Osteoblast (primary cell): Measurements from ENCODE around the gene PTPN14. TPM values are rescaled to one million over a fixed set of nuclear protein-coding genes. Genes with fewer than 3 reads are reported as not detected.

ENCODE experiments used
- DNase-seq: peaks from one replicate; pipeline ENCODE4 v3.0.0; 2011; ENCODE audit warnings: low spot score, mixed read lengths; ENCODE audit not compliant: insufficient read length; ENCODE audit errors: missing footprints
- H2AFZ ChIP-seq: 2 replicates; pipeline ENCODE4 v1.6.0; 2011; ENCODE audit warnings: mild to moderate bottlenecking, low read length
- H3K27ac ChIP-seq: 2 replicates; pipeline ENCODE4 v1.5.1; 2011; ENCODE audit warnings: mild to moderate bottlenecking, low read depth, low read length, moderate library complexity
- H3K27me3 ChIP-seq: 2 replicates; pipeline ENCODE4 v1.6.0; 2012; ENCODE audit warnings: mild to moderate bottlenecking, control low read depth, inconsistent platforms, low read length, moderate library complexity; ENCODE audit not compliant: insufficient read depth
- H3K36me3 ChIP-seq: 2 replicates; pipeline ENCODE4 v1.5.1; 2011; ENCODE audit warnings: mild to moderate bottlenecking, low read length, control low read depth, moderate library complexity; ENCODE audit not compliant: insufficient read depth
- H3K4me1 ChIP-seq: 2 replicates; pipeline ENCODE4 v1.5.1; 2011; ENCODE audit warnings: mild to moderate bottlenecking, low read length, control low read depth, moderate library complexity; ENCODE audit not compliant: insufficient read depth
- H3K4me2 ChIP-seq: 2 replicates; pipeline ENCODE4 v1.6.0; 2011; ENCODE audit warnings: mild to moderate bottlenecking, low read length; ENCODE audit not compliant: insufficient read depth
- H3K4me3 ChIP-seq: fragments of 200-600 bp; sonication (generic); 3 replicates; pipeline ENCODE4 v1.5.1; 2012; ENCODE audit warnings: mild to moderate bottlenecking, low read length, inconsistent platforms; ENCODE audit not compliant: insufficient read depth
- H3K79me2 ChIP-seq: 2 replicates; pipeline ENCODE4 v1.6.0; 2012; ENCODE audit warnings: mild to moderate bottlenecking, low read length, control low read depth, inconsistent platforms; ENCODE audit not compliant: insufficient read depth
- H3K9me3 ChIP-seq: 2 replicates; pipeline ENCODE4 v1.5.1; 2011; ENCODE audit warnings: low read depth, low read length, control low read depth
- H4K20me1 ChIP-seq: 2 replicates; pipeline ENCODE4 v1.6.0; 2012; ENCODE audit warnings: mild to moderate bottlenecking, low read length, control low read depth; ENCODE audit not compliant: insufficient read depth
- CTCF ChIP-seq: IDR thresholded peaks from 2 replicates; pipeline ENCODE4 v1.5.1; 2011; ENCODE audit warnings: mild to moderate bottlenecking, low read depth, low read length, moderate library complexity; ENCODE audit errors: extremely low read depth
- total RNA-seq: library from RNA; depleted of rRNA; stranded (reverse); fragments of >200 nt; gene quantifications from 2 replicates; pipeline ENCODE4 v1.2.3, GENCODE V29; 2012

PTPN14 gene
- total RNA-seq, 1 donor = 131 TPM

- H3K4me2 ChIP-seq = peak overlapping the region; percentile 76
- no peak for DNase-seq
- no peaks in the 10 kb centered on the region for H3K27me3 ChIP-seq
- H3K4me1 ChIP-seq = peaks cover 77% of the 10 kb centered on the region
- no peak for TF ChIP-seq CTCF
- H3K36me3 ChIP-seq = peaks cover 19% of the 10 kb centered on the region
- H3K27ac ChIP-seq = peak overlapping the region; percentile 96
- no peaks in the 10 kb centered on the region for H3K9me3 ChIP-seq
- H4K20me1 ChIP-seq = no peaks in the 10 kb centered on the region
- no peak overlapping the region for H2AFZ ChIP-seq
- H3K79me2 ChIP-seq = peaks cover 62% of the 10 kb centered on the region
- peak overlapping the region; percentile 8 for H3K4me3 ChIP-seq
Observed at GRCh38 chr1:214445199-214445598, 106.2 kb downstream of the PTPN14 start.

GRCh38 chr1:214444182-214444939, 107.0 kb downstream of the PTPN14 start:
- DNase-seq = no peak
- Histone ChIP-seq H4K20me1 (no peaks in the 10 kb centered on the region), H3K36me3 (peaks cover 17% of the 10 kb centered on the region), H3K4me2 (peak overlapping the region; percentile 76), H3K4me1 (peaks cover 85% of the 10 kb centered on the region), H2AFZ (no peak overlapping the region), H3K27ac (peak overlapping the region; percentile 96), H3K27me3 (no peaks in the 10 kb centered on the region), H3K4me3 (peak overlapping the region; percentile 8), H3K79me2 (peaks cover 66% of the 10 kb centered on the region), H3K9me3 (no peaks in the 10 kb centered on the region)
- no peak for TF ChIP-seq CTCF

DNA sequence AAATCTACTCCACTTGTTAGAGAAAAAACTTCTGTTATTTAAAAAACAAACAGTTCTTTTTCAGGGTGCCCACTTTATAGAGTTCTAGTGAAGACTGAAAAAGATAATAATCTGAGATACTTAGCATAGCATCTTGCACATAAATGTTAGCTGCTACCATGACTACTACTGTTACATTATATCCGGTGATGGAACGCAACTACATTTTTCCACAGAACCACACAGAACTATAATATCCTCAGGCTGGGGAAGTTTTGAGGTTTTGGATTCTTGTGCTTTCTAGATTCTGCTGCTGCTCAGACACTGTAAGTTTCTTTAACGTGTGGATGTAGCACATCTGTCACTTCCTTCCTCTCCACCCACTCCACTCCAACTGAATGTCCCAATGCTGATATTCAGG, 110.3 kb downstream of the PTPN14 start:
- H3K27ac ChIP-seq = peak overlapping the region; percentile 79
- H3K27me3 ChIP-seq = no peaks in the 10 kb centered on the region
- peak overlapping the region; percentile 5 for H3K4me2 ChIP-seq
- peaks cover 15% of the 10 kb centered on the region for H3K36me3 ChIP-seq
- no peak overlapping the region for H2AFZ ChIP-seq
- no peak for TF ChIP-seq CTCF
- H4K20me1 ChIP-seq = no peaks in the 10 kb centered on the region
- H3K79me2 ChIP-seq = peaks cover 84% of the 10 kb centered on the region
- peaks cover 64% of the 10 kb centered on the region for H3K4me1 ChIP-seq
- no peak for DNase-seq
- no peaks in the 10 kb centered on the region for H3K9me3 ChIP-seq
- H3K4me3 ChIP-seq = no peak overlapping the region

DNA sequence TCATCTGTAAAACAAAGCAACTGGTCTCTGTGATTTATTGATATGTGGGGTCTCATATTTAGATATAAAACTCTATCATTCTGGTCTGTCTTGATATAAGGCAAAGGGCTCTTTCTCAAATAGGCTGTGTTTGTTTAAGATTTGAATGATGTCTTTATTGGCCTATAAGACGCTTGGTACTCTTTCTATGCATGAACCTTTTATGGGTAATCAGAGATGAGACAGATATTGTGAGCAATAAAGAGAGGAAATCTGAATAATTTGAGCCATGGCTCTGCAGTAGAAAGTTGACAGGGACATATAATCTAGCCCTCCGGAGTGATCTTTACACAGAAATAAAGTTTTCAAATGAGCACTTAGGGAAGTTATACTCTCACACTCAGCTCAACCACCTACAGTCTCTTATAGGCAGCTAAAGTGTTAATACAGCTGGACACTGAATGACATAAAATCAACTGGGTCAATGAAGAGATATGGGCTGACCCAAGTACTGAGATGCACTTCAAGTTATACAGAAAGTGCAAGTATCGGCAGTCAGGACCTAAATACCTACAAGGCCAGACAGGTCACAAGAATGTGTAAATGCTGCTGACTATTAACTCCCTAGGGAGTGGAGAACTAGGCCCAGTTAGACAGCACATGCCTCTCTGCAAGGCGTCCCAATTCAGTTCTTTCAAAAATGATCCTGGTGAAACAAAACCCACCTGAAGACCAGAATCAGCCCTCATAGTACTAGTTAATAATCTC, 111.0 kb downstream of the PTPN14 start:
- Histone ChIP-seq H3K27ac (peak overlapping the region; percentile 79), H3K27me3 (no peaks in the 10 kb centered on the region), H3K79me2 (peaks cover 92% of the 10 kb centered on the region), H4K20me1 (no peaks in the 10 kb centered on the region), H3K4me2 (peak overlapping the region; percentile 3), H3K4me3 (no peak overlapping the region), H3K36me3 (peaks cover 15% of the 10 kb centered on the region), H3K9me3 (no peaks in the 10 kb centered on the region), H3K4me1 (peaks cover 56% of the 10 kb centered on the region), H2AFZ (no peak overlapping the region)
- DNase-seq = no peak
- TF ChIP-seq CTCF = no peak
